ENCODE data around the gene IYD.

IYD gene

GRCh38 chr6:150345781-150346180 lies 23.0 kb upstream of the IYD start:
- ATAC-seq (ENCODE audit: insufficient read depth, low read depth) (no peak), DNase-seq (no peak)
- Histone ChIP-seq H2AFZ (ENCODE audit: low read depth, low read length) (no peak overlapping the region), H3K36me3 (ENCODE audit: insufficient read depth, low read length) (no peaks in the 10 kb centered on the region), H3K27me3 (ENCODE audit: insufficient read depth, low read length, poor library complexity) (no peaks in the 10 kb centered on the region), H3K79me2 (ENCODE audit: insufficient read depth, low read length) (no peaks in the 10 kb centered on the region), H3K9ac (ENCODE audit: low read depth, low read length) (no peak overlapping the region), H3K4me3 (ENCODE audit: low read depth in 1 of 2, low read length in 2 of 2) (no peak overlapping the region), H3K9me3 (ENCODE audit: insufficient read depth, low read length, severe bottlenecking) (no peaks in the 10 kb centered on the region), H3K27ac (ENCODE audit: low read length) (no peak overlapping the region), H3K4me1 (ENCODE audit: insufficient read depth, low read length) (no peaks in the 10 kb centered on the region), H3K4me2 (ENCODE audit: insufficient read depth, low read length) (no peak overlapping the region), H4K20me1 (ENCODE audit: insufficient read depth, low read length) (no peaks in the 10 kb centered on the region)
- TF ChIP-seq CTCF (IDR thresholded peaks at IDR 0.05; ENCODE audit: borderline replicate concordance, extremely low read depth, low read length, poor library complexity, severe bottlenecking) (no peak), EZH2 (IDR thresholded peaks at IDR 0.05; ENCODE audit: borderline replicate concordance, low read depth, low read length, severe bottlenecking) (no peak)

GRCh38 chr6:150346346-150346745 lies 22.5 kb upstream of the IYD start:
- H2AFZ ChIP-seq (ENCODE audit: low read depth, low read length), result no peak overlapping the region
- no peaks in the 10 kb centered on the region for H3K4me1 ChIP-seq (ENCODE audit: insufficient read depth, low read length)
- H3K36me3 ChIP-seq (ENCODE audit: insufficient read depth, low read length), result no peaks in the 10 kb centered on the region
- H3K27ac ChIP-seq (ENCODE audit: low read length), result no peak overlapping the region
- no peaks in the 10 kb centered on the region for H4K20me1 ChIP-seq (ENCODE audit: insufficient read depth, low read length)
- no peak overlapping the region for H3K9ac ChIP-seq (ENCODE audit: low read depth, low read length)
- H3K4me2 ChIP-seq (ENCODE audit: insufficient read depth, low read length), result no peak overlapping the region
- H3K79me2 ChIP-seq (ENCODE audit: insufficient read depth, low read length), result no peaks in the 10 kb centered on the region
- no peaks in the 10 kb centered on the region for H3K9me3 ChIP-seq (ENCODE audit: insufficient read depth, low read length, severe bottlenecking)
- no peak for TF ChIP-seq EZH2 (IDR thresholded peaks at IDR 0.05; ENCODE audit: borderline replicate concordance, low read depth, low read length, severe bottlenecking)
- TF ChIP-seq CTCF (IDR thresholded peaks at IDR 0.05; ENCODE audit: borderline replicate concordance, extremely low read depth, low read length, poor library complexity, severe bottlenecking), result no peak
- no peaks in the 10 kb centered on the region for H3K27me3 ChIP-seq (ENCODE audit: insufficient read depth, low read length, poor library complexity)
- ATAC-seq (ENCODE audit: insufficient read depth, low read depth) (no peak), DNase-seq (no peak)
- no peak overlapping the region for H3K4me3 ChIP-seq (ENCODE audit: low read depth in 1 of 2, low read length in 2 of 2)

GRCh38 chr6:150347845-150348244 lies 21.0 kb upstream of the IYD start:
- Histone ChIP-seq H3K4me3 (ENCODE audit: low read depth in 1 of 2, low read length in 2 of 2) (no peak overlapping the region), H3K36me3 (ENCODE audit: insufficient read depth, low read length) (no peaks in the 10 kb centered on the region), H3K4me2 (ENCODE audit: insufficient read depth, low read length) (no peak overlapping the region), H3K27ac (ENCODE audit: low read length) (no peak overlapping the region), H3K4me1 (ENCODE audit: insufficient read depth, low read length) (no peaks in the 10 kb centered on the region), H4K20me1 (ENCODE audit: insufficient read depth, low read length) (no peaks in the 10 kb centered on the region), H3K9me3 (ENCODE audit: insufficient read depth, low read length, severe bottlenecking) (no peaks in the 10 kb centered on the region), H3K9ac (ENCODE audit: low read depth, low read length) (no peak overlapping the region), H2AFZ (ENCODE audit: low read depth, low read length) (no peak overlapping the region), H3K79me2 (ENCODE audit: insufficient read depth, low read length) (no peaks in the 10 kb centered on the region), H3K27me3 (ENCODE audit: insufficient read depth, low read length, poor library complexity) (peaks cover 3% of the 10 kb centered on the region)
- ATAC-seq (ENCODE audit: insufficient read depth, low read depth) (no peak), DNase-seq (no peak)
- TF ChIP-seq CTCF (IDR thresholded peaks at IDR 0.05; ENCODE audit: borderline replicate concordance, extremely low read depth, low read length, poor library complexity, severe bottlenecking), result no peak
- no peak for TF ChIP-seq EZH2 (IDR thresholded peaks at IDR 0.05; ENCODE audit: borderline replicate concordance, low read depth, low read length, severe bottlenecking)

GRCh38 chr6:150349546-150349945 lies 19.3 kb upstream of the IYD start:
- no peak for ATAC-seq (ENCODE audit: insufficient read depth, low read depth)
- H3K27me3 ChIP-seq (ENCODE audit: insufficient read depth, low read length, poor library complexity), result peaks cover 3% of the 10 kb centered on the region

More at GRCh38 chr6:150349546-150349945, 19.3 kb upstream of the IYD start:
- Histone ChIP-seq H3K9ac (ENCODE audit: low read depth, low read length) (no peak overlapping the region), H2AFZ (ENCODE audit: low read depth, low read length) (no peak overlapping the region), H3K36me3 (ENCODE audit: insufficient read depth, low read length) (no peaks in the 10 kb centered on the region), H3K4me2 (ENCODE audit: insufficient read depth, low read length) (no peak overlapping the region), H4K20me1 (ENCODE audit: insufficient read depth, low read length) (no peaks in the 10 kb centered on the region), H3K4me3 (ENCODE audit: low read depth in 1 of 2, low read length in 2 of 2) (no peak overlapping the region), H3K79me2 (ENCODE audit: insufficient read depth, low read length) (no peaks in the 10 kb centered on the region), H3K27ac (ENCODE audit: low read length) (no peak overlapping the region), H3K4me1 (ENCODE audit: insufficient read depth, low read length) (no peaks in the 10 kb centered on the region), H3K9me3 (ENCODE audit: insufficient read depth, low read length, severe bottlenecking) (no peaks in the 10 kb centered on the region)
- no peak for TF ChIP-seq CTCF (IDR thresholded peaks at IDR 0.05; ENCODE audit: borderline replicate concordance, extremely low read depth, low read length, poor library complexity, severe bottlenecking)
- TF ChIP-seq EZH2 (IDR thresholded peaks at IDR 0.05; ENCODE audit: borderline replicate concordance, low read depth, low read length, severe bottlenecking), result no peak
- DNase-seq, result no peak

All from DND-41 (cell line).